Neural cell (in vitro differentiated cells): ENCODE data around the gene IFIT3. TPM values are rescaled to one million over a fixed set of nuclear protein-coding genes. Genes with fewer than 3 reads are reported as not detected.
"Not testable (repeated sequence)": the region's sequence is repeated elsewhere in the genome, so short reads cannot be mapped to it uniquely, and the experiment has no call there.

ENCODE experiments used
- H2AFZ ChIP-seq: fragments of 200-600, 300-800 bp; sonication (generic), shearing (Covaris generic); 2 replicates; pipeline ENCODE4 v1.6.0; 2014; ENCODE audit warnings: low read depth, mild to moderate bottlenecking, antibody characterized with exemption, low read length, moderate library complexity
- H3F3A ChIP-seq: fragments of 200-600 bp; shearing (Covaris generic); 2 replicates; pipeline ENCODE4 v1.6.1; 2016; ENCODE audit warnings: mild to moderate bottlenecking, moderate library complexity, mixed read lengths, antibody characterized with exemption, low read length; ENCODE audit not compliant: insufficient read depth, poor library complexity, severe bottlenecking
- H3K27ac ChIP-seq: fragments of 200-600, 300-800 bp; sonication (generic), shearing (Covaris generic); 2 replicates; pipeline ENCODE4 v1.5.1; 2014; ENCODE audit warnings: mild to moderate bottlenecking, low read length, moderate library complexity
- H3K27me3 ChIP-seq: fragments of 300-800, 200-600 bp; sonication (generic), shearing (Covaris generic); 2 replicates; pipeline ENCODE4 v1.6.0; 2014; ENCODE audit warnings: mild to moderate bottlenecking, low read depth, low read length, moderate library complexity; ENCODE audit not compliant: insufficient read depth
- H3K36me3 ChIP-seq: fragments of 300-800, 200-600 bp; sonication (generic), shearing (Covaris generic); 2 replicates; pipeline ENCODE4 v1.5.1; 2014; ENCODE audit warnings: mild to moderate bottlenecking, antibody characterized with exemption, low read length, moderate library complexity; ENCODE audit not compliant: insufficient read depth
- H3K4me2 ChIP-seq: fragments of 300-800, 200-600 bp; sonication (generic), shearing (Covaris generic); 2 replicates; pipeline ENCODE4 v1.6.0; 2014; ENCODE audit warnings: mild to moderate bottlenecking, low read length
- H3K4me3 ChIP-seq: fragments of 300-800, 200-600 bp; sonication (generic), shearing (Covaris generic); 2 replicates; pipeline ENCODE4 v1.5.1; 2014; ENCODE audit warnings: mild to moderate bottlenecking, low read length, moderate library complexity
- H3K79me2 ChIP-seq: fragments of 200-600 bp; shearing (Covaris generic); replicated peaks from 2 replicates; pipeline ENCODE4 v1.6.0; 2014; ENCODE audit warnings: mild to moderate bottlenecking, low read length, moderate library complexity; ENCODE audit not compliant: insufficient read depth
- H3K9ac ChIP-seq: fragments of 300-800, 200-600 bp; sonication (generic), shearing (Covaris generic); 2 replicates; pipeline ENCODE4 v1.6.1; 2016; ENCODE audit warnings: mild to moderate bottlenecking, low read length, mixed read lengths
- H3K9me2 ChIP-seq: fragments of 200-600 bp; shearing (Covaris generic); 2 replicates; pipeline ENCODE4 v1.6.1; 2016; ENCODE audit warnings: mild to moderate bottlenecking, low read length, mixed read lengths; ENCODE audit not compliant: insufficient read depth
- H3K9me3 ChIP-seq: fragments of 200-600, 300-800 bp; sonication (generic), shearing (Covaris generic); 2 replicates; pipeline ENCODE4 v1.6.1; 2016; ENCODE audit warnings: mild to moderate bottlenecking, mixed run types, low read length, moderate library complexity, mixed read lengths
- H4K20me1 ChIP-seq: fragments of 200-600 bp; shearing (Covaris generic); 2 replicates; pipeline ENCODE4 v1.6.1; 2016; ENCODE audit warnings: mild to moderate bottlenecking, mixed run types; ENCODE audit not compliant: insufficient read depth
- EP300 ChIP-seq: fragments of 450-650 bp; conservative IDR thresholded peaks from 2 replicates; pipeline ENCODE4 v1.6.1; 2014; ENCODE audit warnings: antibody characterized with exemption, mild to moderate bottlenecking, moderate library complexity; ENCODE audit not compliant: poor library complexity, severe bottlenecking
- EZH2 ChIP-seq: fragments of 200-600, 300-800 bp; shearing (Covaris generic), sonication (generic); IDR thresholded peaks from 2 replicates; pipeline ENCODE4 v1.6.1; 2014; ENCODE audit warnings: antibody characterized with exemption, low read length, borderline replicate concordance, mild to moderate bottlenecking; ENCODE audit not compliant: insufficient read depth, poor library complexity, severe bottlenecking
- MXI1 ChIP-seq: fragments of 450-650 bp; conservative IDR thresholded peaks from 2 replicates; pipeline ENCODE4 v1.6.1; 2014; ENCODE audit warnings: antibody characterized with exemption, mild to moderate bottlenecking; ENCODE audit not compliant: poor library complexity, severe bottlenecking
- POLR2AphosphoS5 ChIP-seq: IDR thresholded peaks from 2 replicates; pipeline ENCODE4 v1.6.1; 2012
- RAD21 ChIP-seq: fragments of 450-650 bp; conservative IDR thresholded peaks from 2 replicates; pipeline ENCODE4 v1.6.1; 2014; ENCODE audit warnings: antibody characterized with exemption, mild to moderate bottlenecking, moderate library complexity
- SMC3 ChIP-seq: fragments of 450-650 bp; conservative IDR thresholded peaks from 2 replicates; pipeline ENCODE4 v1.6.1; 2014; ENCODE audit warnings: antibody characterized with exemption, mild to moderate bottlenecking, moderate library complexity; ENCODE audit not compliant: poor library complexity
- TAF1 ChIP-seq: IDR thresholded peaks from 2 replicates; pipeline ENCODE4 v1.6.1; 2012; ENCODE audit warnings: low read depth
- polyA plus RNA-seq: library from polyadenylated mRNA; depleted of rRNA; stranded (reverse); fragments of >200 nt; gene quantifications from 2 replicates; pipeline ENCODE4 v1.2.3, GENCODE V29; 2014
- TF ChIP-seq, protein P1 (sequence below): IDR thresholded peaks from 2 replicates; pipeline ENCODE4 v1.6.1; 2012; ENCODE audit warnings: borderline replicate concordance
- TF ChIP-seq, protein P2 (sequence below): fragments of 450-650 bp; IDR thresholded peaks from 2 replicates; pipeline ENCODE4 v1.5.1; 2014; ENCODE audit warnings: antibody characterized with exemption, mild to moderate bottlenecking, moderate library complexity; ENCODE audit not compliant: poor library complexity, severe bottlenecking

Gene IFIT3
- polyA plus RNA-seq, 1 donor from 2014 or later: 0.24 TPM

DNA sequence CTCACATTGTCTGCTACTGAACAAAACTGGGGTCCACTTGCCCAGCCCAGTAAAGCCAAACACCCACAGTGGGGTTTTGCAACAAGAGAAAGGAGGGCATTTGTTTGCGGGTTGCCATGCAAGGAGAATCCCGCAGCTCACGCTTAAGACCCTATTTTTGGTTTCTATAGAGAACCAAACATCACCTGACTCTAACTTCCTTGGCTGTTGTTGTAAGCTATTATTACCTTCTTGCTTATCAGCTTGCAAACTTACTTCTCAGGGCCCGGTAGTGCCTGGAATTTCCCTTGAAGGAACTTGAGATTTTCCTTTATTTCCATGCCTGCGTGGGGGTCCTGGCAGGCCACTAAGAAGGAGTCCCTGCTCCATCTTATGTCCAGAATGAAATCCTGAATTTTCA is 20.7 kb downstream of the IFIT3 start:
- Histone ChIP-seq H3K27ac (no peak overlapping the region), H3K9me3 (no peaks in the 10 kb centered on the region), H3K4me3 (no peak overlapping the region), H4K20me1 (no peaks in the 10 kb centered on the region), H2AFZ (no peak overlapping the region), H3K9me2 (no peaks in the 10 kb centered on the region), H3K36me3 (no peaks in the 10 kb centered on the region), H3F3A (no peaks in the 10 kb centered on the region), H3K4me2 (no peak overlapping the region), H3K9ac (no peak overlapping the region), H3K27me3 (no peaks in the 10 kb centered on the region), H3K79me2 (no peaks in the 10 kb centered on the region)
- TF ChIP-seq SMC3 (no peak), EP300 (no peak), EZH2 (no peak)
- TF ChIP-seq, protein P1, sequence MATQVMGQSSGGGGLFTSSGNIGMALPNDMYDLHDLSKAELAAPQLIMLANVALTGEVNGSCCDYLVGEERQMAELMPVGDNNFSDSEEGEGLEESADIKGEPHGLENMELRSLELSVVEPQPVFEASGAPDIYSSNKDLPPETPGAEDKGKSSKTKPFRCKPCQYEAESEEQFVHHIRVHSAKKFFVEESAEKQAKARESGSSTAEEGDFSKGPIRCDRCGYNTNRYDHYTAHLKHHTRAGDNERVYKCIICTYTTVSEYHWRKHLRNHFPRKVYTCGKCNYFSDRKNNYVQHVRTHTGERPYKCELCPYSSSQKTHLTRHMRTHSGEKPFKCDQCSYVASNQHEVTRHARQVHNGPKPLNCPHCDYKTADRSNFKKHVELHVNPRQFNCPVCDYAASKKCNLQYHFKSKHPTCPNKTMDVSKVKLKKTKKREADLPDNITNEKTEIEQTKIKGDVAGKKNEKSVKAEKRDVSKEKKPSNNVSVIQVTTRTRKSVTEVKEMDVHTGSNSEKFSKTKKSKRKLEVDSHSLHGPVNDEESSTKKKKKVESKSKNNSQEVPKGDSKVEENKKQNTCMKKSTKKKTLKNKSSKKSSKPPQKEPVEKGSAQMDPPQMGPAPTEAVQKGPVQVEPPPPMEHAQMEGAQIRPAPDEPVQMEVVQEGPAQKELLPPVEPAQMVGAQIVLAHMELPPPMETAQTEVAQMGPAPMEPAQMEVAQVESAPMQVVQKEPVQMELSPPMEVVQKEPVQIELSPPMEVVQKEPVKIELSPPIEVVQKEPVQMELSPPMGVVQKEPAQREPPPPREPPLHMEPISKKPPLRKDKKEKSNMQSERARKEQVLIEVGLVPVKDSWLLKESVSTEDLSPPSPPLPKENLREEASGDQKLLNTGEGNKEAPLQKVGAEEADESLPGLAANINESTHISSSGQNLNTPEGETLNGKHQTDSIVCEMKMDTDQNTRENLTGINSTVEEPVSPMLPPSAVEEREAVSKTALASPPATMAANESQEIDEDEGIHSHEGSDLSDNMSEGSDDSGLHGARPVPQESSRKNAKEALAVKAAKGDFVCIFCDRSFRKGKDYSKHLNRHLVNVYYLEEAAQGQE: no peak

DNA sequence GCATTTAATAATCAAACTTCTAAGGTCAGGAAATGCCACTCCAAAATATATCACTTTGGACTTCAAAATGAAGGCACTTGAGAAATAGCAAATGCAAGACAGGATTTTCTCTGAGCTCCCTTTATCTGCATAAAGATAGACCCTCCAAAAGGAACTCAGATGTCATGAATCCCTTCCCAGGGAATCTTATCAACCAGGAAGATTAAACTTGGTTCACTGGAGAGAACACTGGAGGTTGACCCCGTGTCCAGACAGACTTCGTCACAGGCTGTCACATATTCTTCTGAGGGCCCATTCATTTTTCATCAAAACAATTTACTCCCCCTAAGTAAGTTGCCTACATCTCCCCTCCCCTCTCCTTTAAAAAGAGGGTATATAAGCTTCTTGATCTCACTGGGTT is 21.2 kb downstream of the IFIT3 start:
- H3K9me3 ChIP-seq: no peaks in the 10 kb centered on the region
- H3F3A ChIP-seq: no peaks in the 10 kb centered on the region
- H2AFZ ChIP-seq: no peak overlapping the region
- H3K27ac ChIP-seq: no peak overlapping the region
- H3K4me2 ChIP-seq: no peak overlapping the region
- H3K9me2 ChIP-seq: no peaks in the 10 kb centered on the region
- H3K9ac ChIP-seq: no peak overlapping the region
- H3K4me3 ChIP-seq: no peak overlapping the region
- H4K20me1 ChIP-seq: no peaks in the 10 kb centered on the region
- no peak for TF ChIP-seq SMC3
- no peaks in the 10 kb centered on the region for H3K36me3 ChIP-seq
- H3K79me2 ChIP-seq: no peaks in the 10 kb centered on the region
- no peaks in the 10 kb centered on the region for H3K27me3 ChIP-seq

DNA sequence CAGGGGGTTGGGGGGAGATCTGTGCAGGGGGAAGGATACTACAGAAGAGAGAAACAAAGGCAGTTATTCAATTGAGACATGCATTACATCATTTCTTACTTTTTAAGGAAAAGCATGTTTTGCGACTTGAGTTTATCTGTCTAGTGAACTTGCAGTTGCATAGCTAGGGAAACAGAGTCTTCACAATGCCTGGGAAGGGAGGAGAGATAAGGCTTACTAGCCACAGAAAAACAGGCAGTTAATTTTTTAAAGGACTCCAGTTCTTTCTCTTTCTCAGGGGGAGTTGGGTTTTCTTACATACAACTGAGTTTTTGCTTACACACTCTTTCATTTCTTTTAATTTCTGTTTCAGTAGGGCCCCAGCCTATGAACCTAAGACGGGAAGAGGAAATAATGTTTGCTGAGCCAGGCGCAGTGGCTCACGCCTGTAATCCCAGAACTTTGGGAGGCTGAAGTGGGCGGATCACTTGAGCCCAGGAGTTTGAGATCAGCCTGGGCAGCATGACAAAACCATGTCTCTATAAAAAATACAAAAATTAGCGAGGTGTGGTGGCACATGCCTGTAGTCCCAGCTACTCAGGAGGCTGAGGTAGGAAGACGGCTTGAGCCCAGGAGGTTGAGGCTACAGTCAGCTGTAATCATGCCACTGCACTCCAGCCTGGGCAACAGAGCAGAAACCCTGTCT is 23.0 kb downstream of the IFIT3 start:
- H3K79me2 ChIP-seq, H3K9me2 ChIP-seq, H2AFZ ChIP-seq, H3K27ac ChIP-seq, H3F3A ChIP-seq, H3K9me3 ChIP-seq, H3K36me3 ChIP-seq, H3K4me2 ChIP-seq, H3K9ac ChIP-seq, H4K20me1 ChIP-seq, H3K27me3 ChIP-seq, H3K4me3 ChIP-seq: not testable (repeated sequence)

DNA sequence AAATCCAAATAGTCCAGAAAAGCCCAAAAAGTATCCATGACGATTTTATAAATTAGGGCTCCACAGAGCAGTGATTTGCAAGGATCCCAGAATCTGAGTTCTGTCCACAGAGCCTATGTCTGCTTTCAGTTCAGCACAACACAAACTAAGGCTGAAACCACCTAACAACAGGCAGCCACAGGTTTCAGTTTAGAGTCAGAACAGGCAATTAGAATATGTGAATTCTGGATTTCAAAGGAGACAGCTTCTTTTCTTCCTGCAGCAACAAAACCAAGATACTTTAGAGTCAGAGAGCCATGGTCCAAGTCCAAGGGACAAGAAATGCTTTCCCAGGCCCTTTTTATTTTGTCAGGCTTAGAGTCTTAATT is 23.6 kb downstream of the IFIT3 start:
- no peak overlapping the region for H2AFZ ChIP-seq
- no peaks in the 10 kb centered on the region for H3K27me3 ChIP-seq
- no peaks in the 10 kb centered on the region for H3K9me2 ChIP-seq
- no peak for TF ChIP-seq MXI1
- TF ChIP-seq EP300: no peak
- no peak for TF ChIP-seq RAD21
- no peak for TF ChIP-seq TAF1
- TF ChIP-seq, protein P1: no peak
- no peak for TF ChIP-seq SMC3
- no peak for TF ChIP-seq EZH2
- TF ChIP-seq POLR2AphosphoS5: no peak
- TF ChIP-seq, protein P2, sequence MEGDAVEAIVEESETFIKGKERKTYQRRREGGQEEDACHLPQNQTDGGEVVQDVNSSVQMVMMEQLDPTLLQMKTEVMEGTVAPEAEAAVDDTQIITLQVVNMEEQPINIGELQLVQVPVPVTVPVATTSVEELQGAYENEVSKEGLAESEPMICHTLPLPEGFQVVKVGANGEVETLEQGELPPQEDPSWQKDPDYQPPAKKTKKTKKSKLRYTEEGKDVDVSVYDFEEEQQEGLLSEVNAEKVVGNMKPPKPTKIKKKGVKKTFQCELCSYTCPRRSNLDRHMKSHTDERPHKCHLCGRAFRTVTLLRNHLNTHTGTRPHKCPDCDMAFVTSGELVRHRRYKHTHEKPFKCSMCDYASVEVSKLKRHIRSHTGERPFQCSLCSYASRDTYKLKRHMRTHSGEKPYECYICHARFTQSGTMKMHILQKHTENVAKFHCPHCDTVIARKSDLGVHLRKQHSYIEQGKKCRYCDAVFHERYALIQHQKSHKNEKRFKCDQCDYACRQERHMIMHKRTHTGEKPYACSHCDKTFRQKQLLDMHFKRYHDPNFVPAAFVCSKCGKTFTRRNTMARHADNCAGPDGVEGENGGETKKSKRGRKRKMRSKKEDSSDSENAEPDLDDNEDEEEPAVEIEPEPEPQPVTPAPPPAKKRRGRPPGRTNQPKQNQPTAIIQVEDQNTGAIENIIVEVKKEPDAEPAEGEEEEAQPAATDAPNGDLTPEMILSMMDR: no peak
- H3K79me2 ChIP-seq: no peaks in the 10 kb centered on the region
- no peaks in the 10 kb centered on the region for H3K9me3 ChIP-seq
- H3K36me3 ChIP-seq: no peaks in the 10 kb centered on the region
- no peaks in the 10 kb centered on the region for H4K20me1 ChIP-seq
- H3K27ac ChIP-seq: no peak overlapping the region
- no peak overlapping the region for H3K4me2 ChIP-seq
- H3K4me3 ChIP-seq: no peak overlapping the region
- H3K9ac ChIP-seq: no peak overlapping the region
- H3F3A ChIP-seq: no peaks in the 10 kb centered on the region
